WERI-Rb-1 (cell line): ENCODE data around the gene CUEDC2.

ENCODE experiments used
- DNase-seq: peaks from one replicate; pipeline ENCODE4 v3.0.0-alpha.2; 2020
- H3K27ac ChIP-seq: fragments of 250-450 bp; sonication (Bioruptor Pico); 2 replicates; pipeline ENCODE4 v1.5.1; 2020; ENCODE audit warnings: mild to moderate bottlenecking, moderate library complexity
- H3K27me3 ChIP-seq: fragments of 250-450 bp; sonication (Bioruptor Pico); 2 replicates; pipeline ENCODE4 v1.5.1; 2021; ENCODE audit warnings: mild to moderate bottlenecking, low read depth, moderate library complexity; ENCODE audit not compliant: insufficient read depth, severe bottlenecking
- H3K36me3 ChIP-seq: fragments of 250-450 bp; sonication (Bioruptor Pico); 2 replicates; pipeline ENCODE4 v1.5.1; 2020; ENCODE audit warnings: mild to moderate bottlenecking, moderate library complexity
- H3K4me3 ChIP-seq: 2 replicates; pipeline ENCODE4 v1.5.1; 2011; ENCODE audit warnings: low read depth, mild to moderate bottlenecking, control low read depth, low read length
- H3K9me3 ChIP-seq: fragments of 250-450 bp; sonication (Bioruptor Pico); 2 replicates; pipeline ENCODE4 v1.5.1; 2021; ENCODE audit warnings: mild to moderate bottlenecking, moderate library complexity; ENCODE audit not compliant: severe bottlenecking
- CTCF ChIP-seq: IDR thresholded peaks from 2 replicates; pipeline ENCODE4 v1.5.1; 2011; ENCODE audit warnings: low read depth, mild to moderate bottlenecking, control low read depth, inconsistent platforms, low read length

CUEDC2 gene

GRCh38 chr10:102421757-102422512 lies 10.4 kb downstream of the CUEDC2 start:
- no peak for DNase-seq
- Histone ChIP-seq H3K36me3 (peaks cover 39% of the 10 kb centered on the region), H3K9me3 (no peaks in the 10 kb centered on the region), H3K4me3 (peak overlapping the region; percentile 88), H3K27ac (peak overlapping the region; percentile 99), H3K27me3 (no peaks in the 10 kb centered on the region)
- no peak for TF ChIP-seq CTCF

GRCh38 chr10:102421507-102421756 lies 10.9 kb downstream of the CUEDC2 start:
- Histone ChIP-seq H3K9me3 (no peaks in the 10 kb centered on the region), H3K4me3 (peak overlapping the region; percentile 88), H3K36me3 (peaks cover 42% of the 10 kb centered on the region), H3K27me3 (no peaks in the 10 kb centered on the region), H3K27ac (peak overlapping the region; percentile 99)
- DNase-seq = no peak
- no peak for TF ChIP-seq CTCF

DNA sequence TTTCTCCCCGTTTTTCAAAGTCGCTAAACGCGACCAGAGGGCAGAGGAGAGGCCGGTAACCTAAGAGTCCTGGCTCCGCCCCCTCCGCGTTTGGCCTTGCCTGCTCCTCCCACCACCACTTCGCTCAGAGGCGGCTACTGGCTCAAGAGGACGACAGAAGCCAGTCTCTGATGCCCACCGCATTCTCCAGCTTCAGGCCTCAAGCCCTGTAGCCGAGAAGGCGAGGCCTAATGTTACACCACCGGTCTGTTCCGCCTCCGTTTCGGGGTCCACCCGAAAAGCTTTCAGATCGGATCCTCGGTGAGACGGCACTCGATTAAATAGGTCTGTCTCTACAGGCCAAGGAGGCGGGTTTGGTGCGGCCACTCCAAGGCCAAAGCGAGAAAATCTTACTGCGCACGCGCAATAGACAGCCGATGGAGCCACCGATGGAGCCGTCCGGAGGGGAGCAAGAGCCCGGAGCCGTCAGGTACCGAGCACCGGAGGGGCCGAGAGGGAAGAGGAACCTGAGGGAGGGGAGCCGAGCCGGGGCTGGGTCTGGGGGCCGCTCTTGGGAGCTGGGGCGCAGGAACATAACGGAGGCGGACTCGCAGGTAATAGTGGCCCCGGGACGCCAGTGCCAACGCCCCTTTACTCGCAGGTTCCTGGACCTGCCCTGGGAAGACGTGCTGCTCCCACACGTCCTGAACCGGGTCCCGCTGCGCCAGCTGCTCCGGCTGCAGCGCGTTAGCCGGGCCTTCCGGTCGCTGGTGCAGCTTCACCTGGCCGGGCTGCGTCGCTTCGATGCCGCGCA lies 11.5 kb downstream of the CUEDC2 start, which contains the start of gene FBXL15:
Gene FBXL15, plus strand, starts transcription at position 123 of the 793 bp plus-strand sequence. Its CDS starts 294 bp downstream, at position 417.
- peak; percentile 96 for DNase-seq
- TF ChIP-seq CTCF = no peak
- Histone ChIP-seq H3K27me3 (no peaks in the 10 kb centered on the region), H3K27ac (peak within 1 kb of the TSS; percentile 99), H3K9me3 (no peaks in the 10 kb centered on the region), H3K36me3 (peaks cover 46% of the 10 kb centered on the region), H3K4me3 (peak within 1 kb of the TSS; percentile 88)

GRCh38 chr10:102420181-102420713 lies 12.1 kb downstream of the CUEDC2 start:
- TF ChIP-seq CTCF = no peak
- H3K27ac ChIP-seq = peak overlapping the region; percentile 99
- no peak for DNase-seq
- no peaks in the 10 kb centered on the region for H3K9me3 ChIP-seq
- H3K27me3 ChIP-seq = no peaks in the 10 kb centered on the region
- peaks cover 52% of the 10 kb centered on the region for H3K36me3 ChIP-seq
- peak overlapping the region; percentile 88 for H3K4me3 ChIP-seq

DNA sequence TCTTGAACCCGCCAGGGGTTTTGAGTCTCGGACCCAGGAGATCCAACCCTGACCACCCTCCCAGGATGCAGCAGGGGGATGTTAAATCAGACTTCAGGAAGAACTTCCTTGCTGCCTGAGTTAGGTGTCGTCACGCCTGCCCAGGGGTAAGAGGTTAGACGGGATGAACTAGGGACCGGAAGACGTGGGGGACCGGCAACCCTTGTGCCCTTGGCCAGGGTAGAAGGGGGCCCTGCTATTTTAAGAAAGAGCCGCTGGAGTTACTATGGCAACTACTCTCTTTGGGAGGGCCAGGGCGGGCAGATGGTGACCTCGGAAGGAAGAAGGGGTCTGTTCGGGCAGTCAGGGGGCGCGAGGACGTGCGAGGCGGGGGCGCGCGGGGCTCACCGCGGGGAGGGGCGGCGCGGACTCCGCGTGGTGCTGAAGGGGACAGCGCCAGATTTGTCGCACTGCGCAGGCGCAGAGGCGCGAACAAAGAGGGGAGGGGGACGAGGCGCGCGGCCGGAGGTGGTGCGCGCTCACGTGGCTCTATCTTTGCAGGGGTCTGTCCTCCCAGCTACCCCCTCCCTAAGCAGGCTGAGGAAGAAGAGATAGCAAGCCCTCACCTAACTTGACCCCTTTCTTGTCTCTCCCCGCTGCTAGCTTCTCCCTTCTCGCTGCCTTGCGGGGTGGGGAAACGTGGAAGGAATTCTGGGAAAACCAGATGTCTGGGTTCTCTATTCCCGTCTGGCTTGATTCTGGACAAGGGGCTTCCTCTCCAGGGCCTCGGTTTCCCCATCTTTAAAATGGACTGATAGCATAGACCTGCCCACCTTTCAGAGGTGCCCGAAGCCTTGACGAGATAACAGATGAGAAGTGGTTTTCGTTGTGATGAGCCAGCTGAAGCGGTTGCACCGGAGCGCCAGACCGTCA lies 12.8 kb downstream of the CUEDC2 start:
- no peak for TF ChIP-seq CTCF
- peak; percentile 91 for DNase-seq
- Histone ChIP-seq H3K4me3 (peak overlapping the region; percentile 88), H3K27ac (peak overlapping the region; percentile 99), H3K36me3 (peaks cover 56% of the 10 kb centered on the region), H3K27me3 (no peaks in the 10 kb centered on the region), H3K9me3 (no peaks in the 10 kb centered on the region)
